KOPT-K1 (cell line): ENCODE results near the gene EXPH5.
"Not testable (repeated sequence)": the region's sequence is repeated elsewhere in the genome, so short reads cannot be mapped to it uniquely, and the experiment has no call there.

Experiments used
- H3K27ac ChIP-seq: fragments of 200-600 bp; sonication (generic); 2 replicates; pipeline ENCODE4 v1.5.1; 2016; ENCODE audit warnings: antibody characterized with exemption, mild to moderate bottlenecking, low read depth, low read length; ENCODE audit not compliant: poor library complexity, severe bottlenecking
- H3K36me3 ChIP-seq: fragments of 200-600 bp; sonication (generic); 2 replicates; pipeline ENCODE4 v1.5.1; 2017; ENCODE audit warnings: antibody characterized with exemption, mild to moderate bottlenecking, low read length, moderate library complexity; ENCODE audit not compliant: insufficient read depth
- H3K9me3 ChIP-seq: fragments of 200-600 bp; sonication (generic); 2 replicates; pipeline ENCODE4 v1.5.1; 2017; ENCODE audit warnings: antibody characterized with exemption, low read length, mild to moderate bottlenecking; ENCODE audit not compliant: insufficient read depth, poor library complexity, severe bottlenecking

The EXPH5 gene

GRCh38 chr11:108593214-108593922 lies at the start of gene EXPH5:
Gene EXPH5 (minus strand): TSS chr11:108593768. CDS start chr11:108593536, 232 bp downstream.
- H3K27ac ChIP-seq, result peak within 1 kb of the TSS; percentile 18
- no peaks in the 10 kb centered on the region for H3K36me3 ChIP-seq
- H3K9me3 ChIP-seq, result no peaks in the 10 kb centered on the region

GRCh38 chr11:108641752-108642151 lies 48.2 kb upstream of the EXPH5 start:
- not testable (repeated sequence) for H3K36me3 ChIP-seq, H3K27ac ChIP-seq, H3K9me3 ChIP-seq

- no peak overlapping the region for H3K27ac ChIP-seq
- no peaks in the 10 kb centered on the region for H3K9me3 ChIP-seq
- no peaks in the 10 kb centered on the region for H3K36me3 ChIP-seq
These were observed 45.6 kb upstream of the EXPH5 start for GRCh38 chr11:108639146-108639545.

- Histone ChIP-seq H3K9me3 (no peaks in the 10 kb centered on the region), H3K36me3 (no peaks in the 10 kb centered on the region), H3K27ac (no peak overlapping the region)
These were observed 42.7 kb upstream of the EXPH5 start for GRCh38 chr11:108636222-108636621.

GRCh38 chr11:108635106-108635505 lies 41.5 kb upstream of the EXPH5 start:
- H3K9me3 ChIP-seq, result no peaks in the 10 kb centered on the region
- H3K27ac ChIP-seq, result no peak overlapping the region
- H3K36me3 ChIP-seq, result no peaks in the 10 kb centered on the region

- no peaks in the 10 kb centered on the region for H3K36me3 ChIP-seq
- peaks cover 21% of the 10 kb centered on the region for H3K9me3 ChIP-seq
- H3K27ac ChIP-seq, result no peak overlapping the region
These were observed 38.6 kb upstream of the EXPH5 start for GRCh38 chr11:108632041-108632704.

- H3K9me3 ChIP-seq, result peaks cover 21% of the 10 kb centered on the region
- no peak overlapping the region for H3K27ac ChIP-seq
- H3K36me3 ChIP-seq, result no peaks in the 10 kb centered on the region
These were observed 35.7 kb upstream of the EXPH5 start for GRCh38 chr11:108629274-108629673.

- no peak overlapping the region for H3K27ac ChIP-seq
- H3K9me3 ChIP-seq, result peaks cover 21% of the 10 kb centered on the region
- no peaks in the 10 kb centered on the region for H3K36me3 ChIP-seq
These were observed 35.2 kb upstream of the EXPH5 start for GRCh38 chr11:108628812-108629211.

GRCh38 chr11:108628326-108628725 lies 34.8 kb upstream of the EXPH5 start:
- Histone ChIP-seq H3K36me3 (no peaks in the 10 kb centered on the region), H3K27ac (no peak overlapping the region), H3K9me3 (peaks cover 21% of the 10 kb centered on the region)

GRCh38 chr11:108624196-108624925 lies 30.8 kb upstream of the EXPH5 start:
- Histone ChIP-seq H3K27ac (no peak overlapping the region), H3K36me3 (no peaks in the 10 kb centered on the region), H3K9me3 (peaks cover 14% of the 10 kb centered on the region)

- H3K36me3 ChIP-seq, result no peaks in the 10 kb centered on the region
- H3K27ac ChIP-seq, result no peak overlapping the region
- H3K9me3 ChIP-seq, result no peaks in the 10 kb centered on the region
These were observed 28.8 kb upstream of the EXPH5 start for GRCh38 chr11:108622341-108622740.

- no peaks in the 10 kb centered on the region for H3K36me3 ChIP-seq
- H3K27ac ChIP-seq, result peak overlapping the region; percentile 36
- H3K9me3 ChIP-seq, result no peaks in the 10 kb centered on the region
These were observed 27.6 kb upstream of the EXPH5 start for GRCh38 chr11:108620958-108621772.

- no peaks in the 10 kb centered on the region for H3K9me3 ChIP-seq
- H3K36me3 ChIP-seq, result no peaks in the 10 kb centered on the region
- no peak overlapping the region for H3K27ac ChIP-seq
These were observed 25.0 kb upstream of the EXPH5 start for GRCh38 chr11:108618529-108618928.

GRCh38 chr11:108617055-108617454 lies 23.5 kb upstream of the EXPH5 start:
- H3K36me3 ChIP-seq, result no peaks in the 10 kb centered on the region
- H3K9me3 ChIP-seq, result no peaks in the 10 kb centered on the region
- no peak overlapping the region for H3K27ac ChIP-seq

GRCh38 chr11:108616549-108616948 lies 23.0 kb upstream of the EXPH5 start:
- H3K27ac ChIP-seq, result no peak overlapping the region

More at GRCh38 chr11:108616549-108616948, 23.0 kb upstream of the EXPH5 start:
- H3K9me3 ChIP-seq, result no peaks in the 10 kb centered on the region
- no peaks in the 10 kb centered on the region for H3K36me3 ChIP-seq
